Neural progenitor cell (in vitro differentiated cells): Measurements from ENCODE around the gene HLA-DMA. TPM values are rescaled to one million over a fixed set of nuclear protein-coding genes. Genes with fewer than 3 reads are reported as not detected.

Experiments used
- DNase-seq: peaks from one replicate; pipeline ENCODE4 v3.0.0-alpha.2; 2016; ENCODE audit warnings: low spot score
- H2AFZ ChIP-seq: fragments of 200-600 bp; sonication (generic); replicated peaks from 2 replicates; pipeline ENCODE4 v1.6.1; 2016; ENCODE audit warnings: antibody characterized with exemption
- H3F3A ChIP-seq: fragments of 200-600 bp; sonication (generic); 2 replicates; pipeline ENCODE4 v1.6.1; 2016; ENCODE audit warnings: antibody characterized with exemption, low read depth
- H3K27ac ChIP-seq: fragments of 200-600 bp; sonication (generic); 2 replicates; pipeline ENCODE4 v1.5.1; 2016; ENCODE audit warnings: mild to moderate bottlenecking
- H3K27me3 ChIP-seq: fragments of 200-600 bp; sonication (generic); 2 replicates; pipeline ENCODE4 v1.6.1; 2016; ENCODE audit warnings: mild to moderate bottlenecking, moderate library complexity
- H3K36me3 ChIP-seq: fragments of 200-600 bp; sonication (generic); 2 replicates; pipeline ENCODE4 v1.5.1; 2016
- H3K4me1 ChIP-seq: fragments of 200-600 bp; sonication (generic); 2 replicates; pipeline ENCODE4 v1.6.1; 2016; ENCODE audit warnings: mixed run types
- H3K4me2 ChIP-seq: fragments of 200-600 bp; sonication (generic); 2 replicates; pipeline ENCODE4 v1.6.1; 2016
- H3K4me3 ChIP-seq: fragments of 200-600 bp; sonication (generic); 2 replicates; pipeline ENCODE4 v1.5.1; 2016
- H3K79me2 ChIP-seq: fragments of 200-600 bp; sonication (generic); 2 replicates; pipeline ENCODE4 v1.6.1; 2016; ENCODE audit warnings: low read depth
- H3K9ac ChIP-seq: fragments of 200-600 bp; sonication (generic); 2 replicates; pipeline ENCODE4 v1.6.1; 2016
- H3K9me3 ChIP-seq: fragments of 200-600 bp; sonication (generic); 2 replicates; pipeline ENCODE4 v1.5.1; 2016; ENCODE audit warnings: low read depth
- H4K20me1 ChIP-seq: fragments of 200-600 bp; sonication (generic); 2 replicates; pipeline ENCODE4 v1.6.1; 2016; ENCODE audit warnings: low read depth
- H3K27ac Mint-ChIP-seq: 3 replicates; pipeline ENCODE4 v1.8.0; 2021; ENCODE audit warnings: mixed read lengths
- H3K27me3 Mint-ChIP-seq: 2 replicates; pipeline ENCODE4 v1.8.0; 2022; ENCODE audit warnings: low read depth, mild to moderate bottlenecking, inconsistent platforms, moderate library complexity, mixed read lengths; ENCODE audit not compliant: insufficient read depth
- H3K36me3 Mint-ChIP-seq: 3 replicates; pipeline ENCODE4 v1.8.0; 2021; ENCODE audit warnings: mixed read lengths
- H3K4me1 Mint-ChIP-seq: 3 replicates; pipeline ENCODE4 v1.8.0; 2021; ENCODE audit warnings: mixed read lengths
- H3K4me3 Mint-ChIP-seq: 3 replicates; pipeline ENCODE4 v1.8.0; 2021; ENCODE audit warnings: mild to moderate bottlenecking, moderate library complexity, mixed read lengths
- H3K9me3 Mint-ChIP-seq: 3 replicates; pipeline ENCODE4 v1.8.0; 2020; ENCODE audit warnings: mixed read lengths
- EZH2 ChIP-seq: fragments of 200-600 bp; sonication (generic); IDR thresholded peaks from 2 replicates; pipeline ENCODE4 v1.6.1; 2017; ENCODE audit warnings: antibody characterized with exemption, mild to moderate bottlenecking, moderate library complexity
- EZH2phosphoT487 ChIP-seq: fragments of 200-600 bp; sonication (generic); IDR thresholded peaks from 2 replicates; pipeline ENCODE4 v1.6.1; 2017; ENCODE audit warnings: antibody characterized with exemption
- total RNA-seq: library from RNA; depleted of rRNA; stranded (reverse); fragments of >200 nt; gene quantifications from 2 replicates; pipeline ENCODE4 v1.2.3, GENCODE V29; 2015; ENCODE audit warnings: low replicate concordance
- TF ChIP-seq, protein P1 (sequence below): fragments of 200-600 bp; sonication (generic); IDR thresholded peaks from 2 replicates; pipeline ENCODE4 v1.5.1; 2017; ENCODE audit warnings: antibody characterized with exemption, mild to moderate bottlenecking

Gene HLA-DMA
- 5.1 and 11.9 TPM in 2 replicates for total RNA-seq

DNA sequence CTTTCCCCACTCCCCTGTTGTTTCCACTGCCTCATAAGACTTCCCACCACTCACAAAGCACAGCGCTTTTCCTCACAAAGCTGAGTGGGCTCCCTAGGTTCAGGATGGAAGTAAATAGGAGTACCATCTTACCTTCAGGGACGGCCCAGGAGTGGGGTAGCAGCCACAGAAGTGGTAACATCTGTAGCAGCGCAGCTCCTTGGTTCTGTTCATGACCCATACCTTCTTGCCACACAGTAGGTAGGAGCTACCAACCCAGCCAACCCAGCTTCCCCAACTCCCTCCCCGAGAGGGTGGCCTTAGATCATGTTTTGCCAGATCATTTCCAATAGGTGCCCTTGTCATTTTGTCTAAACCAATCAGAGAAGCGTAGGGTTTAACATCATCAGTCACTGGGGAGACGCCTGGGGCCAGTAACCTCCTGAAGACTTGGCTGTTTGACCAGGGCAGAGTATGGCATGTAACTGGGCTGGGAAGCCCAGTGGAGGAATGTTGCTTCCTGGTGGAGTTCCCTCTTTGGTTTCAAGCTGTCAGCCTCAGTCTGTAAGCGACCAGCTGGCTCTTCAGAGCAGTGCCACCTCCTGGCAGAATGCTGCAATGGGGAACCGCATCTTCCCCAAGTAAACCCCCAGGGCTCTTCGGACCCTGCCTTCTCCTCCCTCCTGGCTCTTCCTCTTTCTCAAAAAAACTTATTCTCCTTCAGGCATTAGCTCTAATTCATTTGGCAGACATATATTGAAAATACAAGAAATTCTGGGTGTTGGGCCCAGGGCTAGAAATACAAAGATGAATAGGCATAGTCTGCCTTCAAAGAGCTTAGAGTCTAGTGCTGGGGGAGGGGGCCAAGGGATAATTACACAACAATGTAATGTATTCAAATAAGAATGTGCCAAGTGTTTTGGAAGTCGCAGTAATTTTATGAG, at the start of gene HLA-DMA:
Gene HLA-DMA, minus strand, starts transcription at position 281 of the 923 bp plus-strand sequence. Its CDS starts 61 bp downstream, at position 220.
- Histone ChIP-seq H3K9ac (no peak within 1 kb of the TSS), H2AFZ (peak within 1 kb of the TSS; percentile 14), H3K27ac (no peak within 1 kb of the TSS), H3K4me2 (peak within 1 kb of the TSS; percentile 8), H3K36me3 (no peaks in the 10 kb centered on the region), H3K79me2 (no peaks in the 10 kb centered on the region), H3K27me3 (no peaks in the 10 kb centered on the region), H3K9me3 (no peaks in the 10 kb centered on the region), H4K20me1 (no peaks in the 10 kb centered on the region), H3F3A (no peaks in the 10 kb centered on the region), H3K4me1 (no peaks in the 10 kb centered on the region), H3K4me3 (no peak within 1 kb of the TSS)
- H3K4me1 Mint-ChIP-seq = peaks cover 4% of the 10 kb centered on the region
- H3K36me3 Mint-ChIP-seq = no peaks in the 10 kb centered on the region
- TF ChIP-seq, protein P1, sequence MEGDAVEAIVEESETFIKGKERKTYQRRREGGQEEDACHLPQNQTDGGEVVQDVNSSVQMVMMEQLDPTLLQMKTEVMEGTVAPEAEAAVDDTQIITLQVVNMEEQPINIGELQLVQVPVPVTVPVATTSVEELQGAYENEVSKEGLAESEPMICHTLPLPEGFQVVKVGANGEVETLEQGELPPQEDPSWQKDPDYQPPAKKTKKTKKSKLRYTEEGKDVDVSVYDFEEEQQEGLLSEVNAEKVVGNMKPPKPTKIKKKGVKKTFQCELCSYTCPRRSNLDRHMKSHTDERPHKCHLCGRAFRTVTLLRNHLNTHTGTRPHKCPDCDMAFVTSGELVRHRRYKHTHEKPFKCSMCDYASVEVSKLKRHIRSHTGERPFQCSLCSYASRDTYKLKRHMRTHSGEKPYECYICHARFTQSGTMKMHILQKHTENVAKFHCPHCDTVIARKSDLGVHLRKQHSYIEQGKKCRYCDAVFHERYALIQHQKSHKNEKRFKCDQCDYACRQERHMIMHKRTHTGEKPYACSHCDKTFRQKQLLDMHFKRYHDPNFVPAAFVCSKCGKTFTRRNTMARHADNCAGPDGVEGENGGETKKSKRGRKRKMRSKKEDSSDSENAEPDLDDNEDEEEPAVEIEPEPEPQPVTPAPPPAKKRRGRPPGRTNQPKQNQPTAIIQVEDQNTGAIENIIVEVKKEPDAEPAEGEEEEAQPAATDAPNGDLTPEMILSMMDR = peak; percentile 78
- TF ChIP-seq EZH2phosphoT487 (no peak), EZH2 (no peak)
- peak; percentile 84 for DNase-seq
- peaks cover 8% of the 10 kb centered on the region for H3K27me3 Mint-ChIP-seq
- no peak within 1 kb of the TSS for H3K27ac Mint-ChIP-seq
- H3K9me3 Mint-ChIP-seq = no peaks in the 10 kb centered on the region
- H3K4me3 Mint-ChIP-seq = peak within 1 kb of the TSS; percentile 4

DNA sequence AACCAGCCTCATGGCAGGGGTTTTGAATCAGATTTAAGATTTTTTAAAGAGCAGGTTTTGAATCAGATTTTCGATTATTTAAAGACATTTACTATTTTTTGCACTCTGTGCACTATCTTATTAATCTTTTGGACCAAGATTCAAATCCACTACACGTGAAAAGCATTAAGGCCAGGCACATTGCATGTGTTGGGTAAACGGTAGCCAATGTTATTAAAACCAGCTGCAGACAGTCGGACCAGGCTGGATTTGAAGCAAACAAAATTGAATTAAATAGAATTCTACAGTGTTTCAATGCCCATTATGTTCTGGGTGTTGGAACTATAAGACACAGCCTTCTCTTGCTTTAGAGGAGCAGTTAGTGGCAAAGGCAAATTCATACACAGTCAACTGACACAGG, 48.8 kb upstream of the HLA-DMA start:
- Mint-ChIP-seq H3K27me3 (peaks cover 14% of the 10 kb centered on the region), H3K4me1 (no peaks in the 10 kb centered on the region), H3K36me3 (no peaks in the 10 kb centered on the region), H3K4me3 (no peak overlapping the region), H3K9me3 (no peaks in the 10 kb centered on the region), H3K27ac (no peak overlapping the region)
- Histone ChIP-seq H3K9me3 (no peaks in the 10 kb centered on the region), H4K20me1 (no peaks in the 10 kb centered on the region), H3K9ac (no peak overlapping the region), H3K27ac (no peak overlapping the region), H3K27me3 (peaks cover 30% of the 10 kb centered on the region), H2AFZ (no peak overlapping the region), H3K79me2 (no peaks in the 10 kb centered on the region), H3K4me2 (no peak overlapping the region), H3K4me1 (no peaks in the 10 kb centered on the region), H3F3A (no peaks in the 10 kb centered on the region), H3K36me3 (no peaks in the 10 kb centered on the region), H3K4me3 (no peak overlapping the region)
- no peak for TF ChIP-seq EZH2
- TF ChIP-seq EZH2phosphoT487 = no peak
- TF ChIP-seq, protein P1 = no peak
- no peak for DNase-seq

DNA sequence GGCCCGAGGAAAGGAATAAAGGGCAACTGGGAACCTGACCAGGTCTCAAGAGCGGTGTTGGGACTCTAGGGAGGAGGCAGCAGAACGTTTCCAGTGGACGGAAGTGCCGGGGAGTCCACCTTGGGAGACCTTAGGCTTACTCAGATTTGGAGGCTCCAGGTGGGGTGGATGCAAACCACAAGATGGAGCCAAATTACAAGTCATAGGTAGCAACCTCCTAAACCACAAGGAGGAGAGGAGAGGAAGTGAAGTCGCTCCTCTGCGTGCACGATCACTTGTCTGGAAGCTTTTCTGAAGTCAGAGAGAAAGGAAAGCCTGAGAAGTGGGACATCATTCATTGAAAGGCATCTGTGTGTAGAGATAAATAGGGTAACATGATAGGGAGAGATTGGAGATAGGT, 47.2 kb upstream of the HLA-DMA start:
- peak; percentile 70 for DNase-seq
- H3K4me3 Mint-ChIP-seq = no peak overlapping the region
- peak overlapping the region; percentile 90 for H2AFZ ChIP-seq
- no peaks in the 10 kb centered on the region for H3K36me3 ChIP-seq
- TF ChIP-seq EZH2phosphoT487 = no peak
- no peak for TF ChIP-seq EZH2
- TF ChIP-seq, protein P1 = peak; percentile 64
- no peak overlapping the region for H3K9ac ChIP-seq
- no peaks in the 10 kb centered on the region for H3K4me1 Mint-ChIP-seq
- no peaks in the 10 kb centered on the region for H3K79me2 ChIP-seq
- no peaks in the 10 kb centered on the region for H3K36me3 Mint-ChIP-seq
- no peak overlapping the region for H3K4me3 ChIP-seq
- H3K27ac Mint-ChIP-seq = no peak overlapping the region
- H3K27me3 ChIP-seq = peaks cover 46% of the 10 kb centered on the region
- no peak overlapping the region for H3K4me2 ChIP-seq
- H3K27ac ChIP-seq = no peak overlapping the region
- H3K27me3 Mint-ChIP-seq = peaks cover 11% of the 10 kb centered on the region
- H3K9me3 ChIP-seq = no peaks in the 10 kb centered on the region
- H3K9me3 Mint-ChIP-seq = no peaks in the 10 kb centered on the region
- no peaks in the 10 kb centered on the region for H4K20me1 ChIP-seq
- H3F3A ChIP-seq = no peaks in the 10 kb centered on the region
- H3K4me1 ChIP-seq = no peaks in the 10 kb centered on the region
